Measurements from ENCODE around the gene IL4.

- no peak for TF ChIP-seq EZH2 (conservative IDR thresholded peaks at IDR 0.05; ENCODE audit: low read depth, low read length)
- TF ChIP-seq CTCF (CRISPR knock-in tag; IDR thresholded peaks at IDR 0.05): no peak
These were observed 15.1 kb upstream of the IL4 start for GRCh38 chr5:132658381-132659302.

All from HepG2 (cell line).